ENCODE data around the gene MYH9.
A peak's percentile ranks its signal among the peaks of the same experiment; 100 is the strongest.

MYH9 gene

GRCh38 chr22:36323182-36323854 is 64.4 kb downstream of the MYH9 start:
- FAIRE-seq: no peak
- DNase-seq (ENCODE audit: extremely low spot score, insufficient read length, low read depth): no peak

DNA sequence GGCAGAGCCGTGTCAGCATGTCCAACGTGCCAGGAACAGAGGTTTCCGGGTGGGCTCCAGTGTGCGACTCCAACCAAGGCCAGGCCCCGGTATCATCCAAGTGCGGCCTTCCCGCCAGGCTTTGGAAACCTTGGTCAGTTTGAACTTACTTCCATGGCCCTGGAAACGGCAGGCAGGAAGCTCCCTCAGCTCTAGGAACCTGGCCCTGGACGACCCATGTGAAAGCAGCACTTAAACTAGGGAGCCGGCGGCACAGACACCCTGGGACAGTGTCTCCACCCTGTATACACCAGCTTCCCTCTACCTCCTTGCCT is 65.2 kb downstream of the MYH9 start:
- FAIRE-seq: no peak
- DNase-seq (ENCODE audit: extremely low spot score, insufficient read length, low read depth): no peak

- FAIRE-seq (no peak), DNase-seq (ENCODE audit: extremely low spot score, insufficient read length, low read depth) (no peak)
Measured at GRCh38 chr22:36321797-36322601, 65.8 kb downstream of the MYH9 start.

DNA sequence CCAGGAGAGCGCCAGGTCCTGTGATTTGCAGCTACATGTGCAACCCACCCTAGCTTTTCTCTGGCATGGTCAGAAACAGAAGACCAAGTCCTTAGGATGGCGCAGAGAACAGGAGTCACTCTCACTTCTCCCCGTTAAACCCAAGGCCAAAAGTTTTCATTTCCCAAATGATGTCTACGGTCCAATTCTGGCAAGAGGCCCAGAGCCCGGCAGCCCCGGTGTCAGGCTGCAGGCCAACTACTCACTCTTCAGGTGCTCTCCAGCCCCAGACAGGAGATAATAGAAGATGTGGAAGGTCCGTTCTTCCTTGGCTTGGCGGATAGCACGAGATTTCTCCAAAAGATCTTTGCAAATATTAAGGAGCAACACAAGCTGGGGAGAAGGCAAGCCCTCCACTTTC is 67.2 kb downstream of the MYH9 start:
- FAIRE-seq (no peak), DNase-seq (ENCODE audit: extremely low spot score, insufficient read length, low read depth) (no peak)

- no peak for FAIRE-seq
- no peak for DNase-seq (ENCODE audit: extremely low spot score, insufficient read length, low read depth)
Measured at GRCh38 chr22:36319595-36320497, 67.9 kb downstream of the MYH9 start.

DNA sequence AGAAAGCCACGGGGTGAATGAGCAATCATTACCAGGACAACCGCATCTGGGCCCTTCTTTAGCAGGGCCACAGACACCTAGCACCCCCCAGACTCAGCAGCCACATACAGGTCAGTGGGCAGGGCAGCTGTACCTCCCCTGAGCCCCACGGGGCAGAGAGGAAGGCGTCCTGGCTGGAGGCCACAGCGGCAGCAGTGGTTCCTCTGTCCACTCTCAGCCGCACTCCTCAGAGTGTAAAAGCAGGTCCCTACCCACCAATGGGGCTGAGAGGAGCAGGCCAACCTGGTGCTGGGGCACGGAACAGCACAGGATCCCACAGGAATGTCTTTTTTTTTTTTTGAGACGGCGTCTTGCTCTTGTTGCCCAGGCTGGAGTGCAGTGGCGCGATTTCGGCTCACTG is 69.3 kb downstream of the MYH9 start:
- DNase-seq (ENCODE audit: extremely low spot score, insufficient read length, low read depth) (no peak), FAIRE-seq (no peak)

GRCh38 chr22:36317658-36318271 is 70.0 kb downstream of the MYH9 start:
- no peak for DNase-seq (ENCODE audit: extremely low spot score, insufficient read length, low read depth)

GRCh38 chr22:36316419-36316818 is 71.3 kb downstream of the MYH9 start:
- DNase-seq (ENCODE audit: extremely low spot score, insufficient read length, low read depth) (no peak), FAIRE-seq (no peak)

More at GRCh38 chr22:36317658-36318271, 70.0 kb downstream of the MYH9 start:
- FAIRE-seq: no peak

DNA sequence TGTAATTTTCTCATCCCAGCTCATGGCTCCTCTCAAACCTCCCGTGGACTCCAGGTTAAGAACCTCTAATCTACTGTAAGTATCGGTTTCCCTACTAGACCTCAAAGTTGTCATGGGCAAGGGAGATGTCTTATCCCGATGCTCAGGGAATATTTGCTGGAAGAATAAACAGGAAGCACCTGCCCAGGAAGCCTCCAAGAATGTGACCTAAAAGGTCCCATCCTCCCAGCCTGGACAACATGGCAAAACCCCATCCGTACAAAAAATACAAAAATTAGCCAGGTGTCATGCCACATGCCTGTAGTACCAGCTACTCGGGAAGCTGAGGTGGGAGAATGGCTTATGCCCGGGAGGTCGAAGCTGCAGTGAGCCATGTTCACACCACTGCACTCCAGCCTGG is 72.4 kb downstream of the MYH9 start:
- FAIRE-seq: no peak
- no peak for DNase-seq (ENCODE audit: extremely low spot score, insufficient read length, low read depth)

GRCh38 chr22:36311386-36312085 is 76.2 kb downstream of the MYH9 start:
- DNase-seq (ENCODE audit: extremely low spot score, insufficient read length, low read depth) (no peak), FAIRE-seq (no peak)

- DNase-seq (ENCODE audit: extremely low spot score, insufficient read length, low read depth) (no peak), FAIRE-seq (no peak)
Measured at GRCh38 chr22:36308880-36309279, 78.9 kb downstream of the MYH9 start.

GRCh38 chr22:36306227-36306626 is 81.5 kb downstream of the MYH9 start:
- no peak for FAIRE-seq
- no peak for DNase-seq (ENCODE audit: extremely low spot score, insufficient read length, low read depth)

- DNase-seq (ENCODE audit: extremely low spot score, insufficient read length, low read depth) (no peak), FAIRE-seq (no peak)
Measured at GRCh38 chr22:36305813-36306212, 82.0 kb downstream of the MYH9 start.

DNA sequence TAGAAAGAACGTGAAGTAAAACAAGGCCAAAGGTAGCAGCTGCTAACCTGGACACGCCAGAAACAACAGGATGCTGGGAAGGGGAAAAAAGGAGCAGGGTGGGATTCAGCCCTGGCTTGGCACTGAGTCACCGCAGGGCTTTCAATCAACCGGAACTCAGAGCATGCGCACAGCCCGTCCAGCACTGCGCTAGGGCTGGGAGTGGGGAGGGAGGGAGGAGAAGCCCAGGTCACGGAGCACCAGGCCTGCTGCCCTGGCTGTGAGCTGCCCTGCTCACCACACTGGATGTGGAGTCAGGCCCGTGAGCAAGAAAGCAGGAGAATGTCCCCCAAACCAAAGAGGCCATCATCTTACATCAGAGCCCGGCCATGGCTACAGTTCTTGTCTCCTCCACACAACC is 83.3 kb downstream of the MYH9 start:
- FAIRE-seq: no peak

DNA sequence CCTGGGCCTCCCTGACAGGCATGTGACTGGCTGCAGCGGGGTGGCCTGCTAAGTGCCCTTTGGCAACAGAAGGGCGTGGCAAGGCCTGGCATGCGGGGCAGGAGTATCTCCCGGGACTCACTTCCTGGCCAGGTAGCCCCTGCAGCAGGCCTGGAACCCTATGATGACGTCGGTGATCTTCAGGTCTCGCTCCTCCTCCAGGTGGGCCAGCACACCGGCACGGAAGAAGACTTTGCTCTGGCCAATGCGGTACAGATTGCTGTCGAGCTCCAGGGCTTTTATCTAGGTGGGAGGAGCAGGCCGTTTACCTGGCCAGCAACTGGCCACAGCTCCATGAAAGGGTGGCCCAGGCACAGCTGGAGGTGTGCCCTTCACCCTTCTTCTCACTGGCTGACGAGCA is 83.9 kb downstream of the MYH9 start:
- FAIRE-seq: no peak
- no peak for DNase-seq (ENCODE audit: extremely low spot score, insufficient read length, low read depth)

More for the DNA sequence above, 83.3 kb downstream of the MYH9 start:
- no peak for DNase-seq (ENCODE audit: extremely low spot score, insufficient read length, low read depth)

GRCh38 chr22:36303115-36303467 is 84.7 kb downstream of the MYH9 start:
- DNase-seq (ENCODE audit: extremely low spot score, insufficient read length, low read depth): no peak
- FAIRE-seq: no peak

GRCh38 chr22:36302439-36303114 is 85.2 kb downstream of the MYH9 start:
- no peak for DNase-seq (ENCODE audit: extremely low spot score, insufficient read length, low read depth)

DNA sequence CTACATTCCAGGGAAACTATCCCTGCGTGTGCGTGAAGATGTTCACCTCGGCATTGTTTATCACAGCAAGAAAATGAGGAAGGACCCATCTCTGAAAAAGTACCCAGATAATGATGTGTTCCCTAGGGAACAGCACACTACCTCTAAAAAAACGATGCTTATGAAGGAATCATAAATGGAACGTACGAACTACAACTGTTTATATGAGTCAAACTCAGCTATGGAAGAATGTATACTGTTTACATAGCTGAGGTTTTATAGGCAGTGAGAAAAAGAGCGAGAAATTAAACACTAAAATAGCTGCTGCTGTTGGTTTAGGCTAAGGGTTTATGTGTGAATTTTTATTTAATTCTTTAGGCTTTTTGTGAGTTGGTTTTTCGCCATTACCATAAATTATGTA is 85.9 kb downstream of the MYH9 start:
- FAIRE-seq: no peak
- no peak for DNase-seq (ENCODE audit: extremely low spot score, insufficient read length, low read depth)

More at GRCh38 chr22:36302439-36303114, 85.2 kb downstream of the MYH9 start:
- FAIRE-seq: no peak

- DNase-seq (ENCODE audit: extremely low spot score, insufficient read length, low read depth): peak; percentile 67
- FAIRE-seq: peak; percentile 90
Measured at GRCh38 chr22:36301384-36301828, 86.4 kb downstream of the MYH9 start.
